Mucosa of rectum (tissue), 2 donors: ENCODE measurements around the gene C4orf50.

Experiments
- H3K27ac ChIP-seq, 2 donors: one replicate each; pipeline ENCODE4 v1.7.0; 2013; ENCODE audit warnings: inconsistent platforms in 2 of 2, low read depth in 2 of 2, low read length in 2 of 2
- H3K27me3 ChIP-seq, 2 donors: one replicate each; pipeline ENCODE4 v1.7.0; 2013; ENCODE audit warnings: low read length in 2 of 2; ENCODE audit not compliant: control insufficient read depth in 2 of 2, insufficient read depth in 2 of 2
- H3K36me3 ChIP-seq, 2 donors: one replicate each; pipeline ENCODE4 v1.7.0; 2013; ENCODE audit warnings: low read length in 2 of 2; ENCODE audit not compliant: control insufficient read depth in 2 of 2, insufficient read depth in 2 of 2
- H3K4me1 ChIP-seq, 2 donors: one replicate each; pipeline ENCODE4 v1.7.0; 2013; ENCODE audit warnings: low read length in 2 of 2, mild to moderate bottlenecking in 1 of 2; ENCODE audit not compliant: control insufficient read depth in 2 of 2, insufficient read depth in 2 of 2
- H3K4me3 ChIP-seq, 2 donors: one replicate each; pipeline ENCODE4 v1.7.0; 2013; ENCODE audit warnings: low read length in 2 of 2
- H3K9ac ChIP-seq, 2 donors: one replicate each; pipeline ENCODE4 v1.7.0; 2013; ENCODE audit warnings: low read length in 2 of 2, low read depth in 1 of 2, mild to moderate bottlenecking in 1 of 2
- H3K9me3 ChIP-seq, 2 donors: one replicate each; pipeline ENCODE4 v1.7.0; 2013; ENCODE audit warnings: low read length in 2 of 2; ENCODE audit not compliant: control insufficient read depth in 2 of 2
- donor health status: healthy.
- donor health status: Normal muscosa, but diverticular disease.

Gene C4orf50

DNA sequence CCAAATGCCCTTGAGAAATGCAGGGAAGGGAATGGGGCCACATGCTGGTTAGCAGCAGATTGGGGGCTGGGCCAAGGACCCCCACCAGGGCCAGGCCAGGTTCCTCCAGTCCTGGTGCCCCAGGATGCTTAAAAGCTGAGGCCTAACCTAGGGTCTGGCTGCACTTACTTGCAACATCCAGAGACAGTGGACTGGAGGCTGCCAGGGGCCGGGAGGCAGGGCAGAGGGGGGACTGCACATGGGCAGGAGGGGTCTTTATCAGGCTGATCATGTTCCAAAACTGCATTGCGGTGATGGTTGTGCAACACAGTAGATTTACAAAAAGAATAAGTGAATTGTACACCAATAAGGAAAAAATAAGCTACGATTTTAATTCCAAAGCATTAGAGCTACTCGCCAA is 36.8 kb upstream of the C4orf50 start:
- Histone ChIP-seq H3K4me1 (no peaks in the 10 kb centered on the region), H3K9me3 (peaks cover 2 to 16% of the 10 kb centered on the region in 2 donors), H3K9ac (no peak overlapping the region), H3K36me3 (no peaks in the 10 kb centered on the region), H3K27me3 (no peaks in the 10 kb centered on the region), H3K27ac (no peak overlapping the region), H3K4me3 (no peak overlapping the region)

DNA sequence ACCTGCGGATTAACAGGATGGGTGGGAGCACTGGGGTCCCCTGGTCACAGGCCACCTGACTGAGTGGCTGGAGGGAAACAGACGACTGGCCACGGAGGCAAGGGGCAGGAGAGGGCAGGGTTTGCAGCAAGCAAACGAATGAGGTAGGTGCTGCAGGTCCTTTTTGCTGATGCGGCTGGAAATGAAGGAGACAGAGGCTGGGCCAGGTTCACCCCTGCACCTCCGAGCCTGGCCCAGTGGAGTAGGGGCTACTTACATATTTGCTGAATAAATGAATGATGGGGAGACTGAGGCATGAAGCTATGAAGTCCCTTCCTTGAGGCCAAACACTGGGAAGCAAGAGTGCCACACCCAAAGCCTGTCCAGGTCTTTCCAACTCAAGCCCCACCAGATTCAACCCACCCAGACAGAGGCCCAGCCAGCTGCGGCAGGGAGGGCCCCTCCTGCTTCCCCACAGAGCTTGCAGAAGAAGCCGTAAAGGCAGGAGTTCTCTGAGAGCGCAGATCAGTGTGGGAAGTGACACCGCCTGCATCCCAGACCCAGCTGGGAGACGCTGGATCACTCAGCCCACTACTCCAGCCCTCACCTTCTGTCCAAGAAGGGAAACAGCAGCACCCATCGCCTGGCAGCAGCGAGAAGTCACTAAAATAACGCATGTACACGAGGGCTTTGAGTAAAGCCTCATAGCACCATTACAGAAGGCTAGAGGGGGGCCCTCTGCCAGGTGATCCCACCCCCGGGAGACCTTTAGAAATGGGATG is 36.1 kb upstream of the C4orf50 start:
- Histone ChIP-seq H3K9ac (no peak overlapping the region), H3K36me3 (no peaks in the 10 kb centered on the region), H3K9me3 (peaks cover 2 to 15% of the 10 kb centered on the region in 2 donors), H3K4me3 (no peak overlapping the region), H3K4me1 (no peaks in the 10 kb centered on the region), H3K27me3 (no peaks in the 10 kb centered on the region), H3K27ac (no peak overlapping the region)

DNA sequence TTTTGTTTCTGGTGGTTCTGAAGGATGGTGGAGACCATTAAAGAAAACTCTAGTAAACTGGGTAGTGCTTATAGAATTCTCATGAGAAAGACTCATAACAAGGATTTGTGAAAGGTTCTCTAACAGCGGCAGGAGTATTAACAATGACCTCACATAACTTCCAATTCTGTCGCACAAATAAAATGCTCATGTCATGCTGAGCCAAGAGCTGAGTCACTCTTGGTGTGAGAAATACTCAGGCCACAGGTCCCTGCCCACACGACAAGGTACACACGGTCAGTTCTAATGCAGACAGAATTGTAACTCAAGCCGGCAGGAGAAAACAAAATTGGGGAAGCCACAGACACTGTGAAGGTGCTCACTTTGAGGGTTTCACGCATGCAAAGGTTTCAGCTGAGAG is 34.4 kb upstream of the C4orf50 start:
- no peak overlapping the region for H3K27ac ChIP-seq
- peaks cover 0 to 2% of the 10 kb centered on the region in 2 donors for H3K9me3 ChIP-seq
- no peaks in the 10 kb centered on the region for H3K36me3 ChIP-seq
- H3K4me1 ChIP-seq, result no peaks in the 10 kb centered on the region
- no peak overlapping the region for H3K9ac ChIP-seq
- H3K27me3 ChIP-seq, result no peaks in the 10 kb centered on the region
- no peak overlapping the region for H3K4me3 ChIP-seq

DNA sequence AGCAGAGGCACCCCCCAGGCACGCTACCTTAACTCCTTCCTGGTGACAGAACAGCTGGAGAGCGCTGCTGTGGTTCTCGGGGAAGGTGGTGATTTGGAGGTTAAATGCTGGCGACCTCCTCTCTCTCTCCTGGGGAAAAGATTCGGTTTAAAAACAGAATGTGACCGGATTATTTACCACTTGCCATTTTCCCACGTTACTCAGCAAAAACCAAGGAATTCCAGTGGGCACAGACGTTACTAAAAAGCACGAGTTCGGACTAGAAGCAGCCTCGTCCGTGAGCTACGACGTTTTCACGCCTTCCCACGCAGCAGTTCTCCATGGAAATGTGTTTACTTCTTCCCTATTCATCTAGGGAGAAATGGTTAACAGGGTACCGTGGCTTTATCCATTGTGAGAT is 32.3 kb upstream of the C4orf50 start:
- H3K4me3 ChIP-seq, result no peak overlapping the region
- H3K9ac ChIP-seq, result no peak overlapping the region
- H3K36me3 ChIP-seq, result no peaks in the 10 kb centered on the region
- H3K27me3 ChIP-seq, result no peaks in the 10 kb centered on the region
- H3K27ac ChIP-seq, result no peak overlapping the region
- no peaks in the 10 kb centered on the region for H3K9me3 ChIP-seq
- H3K4me1 ChIP-seq, result no peaks in the 10 kb centered on the region

DNA sequence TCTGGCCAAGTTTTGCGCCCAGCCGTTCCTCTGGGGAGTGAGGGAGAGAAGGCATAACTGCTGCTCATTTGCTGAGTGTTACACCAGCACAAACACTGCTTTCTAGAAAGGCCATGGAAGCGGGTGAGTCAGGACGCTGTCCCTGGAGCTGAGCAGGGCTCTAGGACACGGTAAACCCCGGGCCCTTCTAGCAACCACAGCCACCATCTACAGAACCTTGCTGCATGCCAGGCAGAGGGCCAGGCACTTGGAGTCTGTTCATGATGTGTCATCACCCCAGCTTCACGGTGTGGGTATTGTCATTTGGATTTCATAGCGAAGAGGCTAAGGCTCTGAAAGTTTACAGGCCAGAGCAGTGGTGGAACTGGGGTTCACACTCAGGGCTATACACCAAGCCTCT is 31.8 kb upstream of the C4orf50 start:
- H3K27me3 ChIP-seq, result no peaks in the 10 kb centered on the region
- H3K27ac ChIP-seq, result no peak overlapping the region
- no peaks in the 10 kb centered on the region for H3K36me3 ChIP-seq
- H3K9me3 ChIP-seq, result no peaks in the 10 kb centered on the region
- no peaks in the 10 kb centered on the region for H3K4me1 ChIP-seq
- no peak overlapping the region for H3K4me3 ChIP-seq
- H3K9ac ChIP-seq, result no peak overlapping the region

DNA sequence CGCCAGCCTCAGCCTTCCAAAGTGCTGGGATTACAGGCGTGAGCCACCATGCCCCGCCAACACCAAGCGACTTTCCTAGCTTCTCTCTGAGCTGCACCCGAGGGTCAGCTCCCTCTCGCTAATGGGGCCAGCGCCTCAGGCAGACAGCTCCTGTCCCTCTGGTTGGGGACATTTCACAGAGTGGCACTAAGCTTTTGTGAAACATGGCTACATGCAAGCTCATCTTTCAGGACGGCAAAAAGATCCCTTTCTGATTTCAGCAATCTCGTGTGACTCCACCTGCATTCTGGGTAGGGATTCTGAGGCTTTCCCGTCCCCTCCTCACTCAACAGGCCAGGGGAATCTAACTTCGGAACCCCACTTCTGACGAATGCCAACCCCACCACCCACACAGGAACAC is 31.0 kb upstream of the C4orf50 start:
- no peaks in the 10 kb centered on the region for H3K4me1 ChIP-seq
- no peak overlapping the region for H3K4me3 ChIP-seq
- H3K36me3 ChIP-seq, result no peaks in the 10 kb centered on the region
- no peaks in the 10 kb centered on the region for H3K9me3 ChIP-seq
- H3K9ac ChIP-seq, result no peak overlapping the region
- no peaks in the 10 kb centered on the region for H3K27me3 ChIP-seq
- H3K27ac ChIP-seq, result no peak overlapping the region

DNA sequence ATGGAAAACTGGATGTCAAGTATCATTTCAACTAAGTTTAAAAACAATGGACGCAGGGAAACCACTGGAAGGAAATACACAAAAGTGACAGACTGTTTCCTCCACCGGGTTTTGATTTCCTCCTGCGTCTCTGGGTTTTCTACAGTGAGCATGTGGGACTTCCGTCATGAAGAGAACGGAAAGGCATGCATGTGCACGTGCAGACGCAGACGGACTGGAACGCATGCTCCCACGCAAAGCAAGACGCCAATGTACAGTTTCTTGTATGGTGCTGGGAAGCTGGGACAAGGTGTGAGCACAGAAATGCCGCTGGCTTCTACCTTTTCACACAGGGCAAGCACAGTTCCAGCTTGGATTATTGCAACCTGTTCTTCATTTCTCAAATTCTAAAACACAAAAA is 30.3 kb upstream of the C4orf50 start:
- Histone ChIP-seq H3K9me3 (no peaks in the 10 kb centered on the region), H3K27me3 (no peaks in the 10 kb centered on the region), H3K4me3 (no peak overlapping the region), H3K36me3 (no peaks in the 10 kb centered on the region), H3K9ac (no peak overlapping the region), H3K27ac (no peak overlapping the region), H3K4me1 (no peaks in the 10 kb centered on the region)

DNA sequence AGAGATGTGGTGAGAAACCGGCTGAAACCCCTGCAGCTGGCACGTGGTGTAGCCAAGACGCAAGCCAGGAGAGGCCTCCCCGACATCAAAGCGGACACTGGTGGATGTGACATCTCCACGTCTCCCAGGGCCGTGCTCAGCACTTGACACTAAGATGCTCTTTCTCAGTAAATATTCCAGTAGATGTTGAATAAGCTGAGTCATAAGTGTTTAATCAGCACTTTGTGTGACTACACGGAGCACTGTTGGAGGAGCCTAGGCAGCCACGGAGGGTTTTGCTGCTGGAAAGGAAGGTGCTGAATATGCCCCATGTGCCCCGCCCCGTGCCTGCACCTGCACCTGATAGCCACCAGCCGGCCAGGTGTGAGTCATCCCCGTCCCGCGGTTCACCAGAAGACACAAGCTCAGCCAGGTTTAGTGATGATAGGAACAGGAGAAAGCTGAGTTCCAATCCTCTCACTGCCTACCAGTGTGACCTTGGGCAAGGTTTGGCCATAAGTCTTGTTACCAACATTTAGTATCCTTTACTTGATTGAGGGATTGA is 29.0 kb upstream of the C4orf50 start:
- Histone ChIP-seq H3K9me3 (no peaks in the 10 kb centered on the region), H3K4me3 (no peak overlapping the region), H3K27me3 (no peaks in the 10 kb centered on the region), H3K36me3 (no peaks in the 10 kb centered on the region), H3K9ac (no peak overlapping the region), H3K27ac (no peak overlapping the region), H3K4me1 (no peaks in the 10 kb centered on the region)

DNA sequence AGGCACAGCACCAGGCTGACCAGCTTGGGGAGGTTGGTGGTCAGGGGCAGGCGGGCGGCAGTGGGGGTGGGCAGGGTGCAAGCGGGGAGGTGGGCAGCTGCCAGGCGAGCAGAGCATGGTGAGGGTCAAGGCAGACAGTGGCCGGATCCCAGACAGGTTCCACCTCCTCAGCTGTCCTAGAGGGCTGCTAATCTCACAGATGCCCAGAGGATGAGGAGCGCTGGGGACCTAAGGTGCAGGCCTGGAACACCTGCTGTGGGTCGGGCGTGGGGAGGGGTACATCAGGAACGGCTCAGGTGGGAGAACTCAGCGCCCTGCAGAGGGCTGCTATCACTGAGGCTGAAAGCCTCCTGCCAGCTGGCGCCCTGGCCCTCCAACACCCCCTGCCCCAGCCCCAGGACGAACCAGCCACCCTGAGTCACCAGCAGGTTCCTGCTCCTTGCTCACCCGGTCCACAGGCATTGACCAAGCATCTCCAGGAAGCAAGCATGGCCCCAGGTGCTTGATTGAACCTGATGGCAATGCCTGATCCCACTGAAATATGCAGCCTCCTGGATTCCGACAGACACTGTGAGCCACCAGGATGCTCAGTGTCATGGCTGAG is 28.4 kb upstream of the C4orf50 start:
- H3K27me3 ChIP-seq, result no peaks in the 10 kb centered on the region
- H3K9me3 ChIP-seq, result no peaks in the 10 kb centered on the region
- no peak overlapping the region for H3K9ac ChIP-seq
- no peak overlapping the region for H3K27ac ChIP-seq
- no peaks in the 10 kb centered on the region for H3K36me3 ChIP-seq
- H3K4me1 ChIP-seq, result no peaks in the 10 kb centered on the region
- H3K4me3 ChIP-seq, result no peak overlapping the region

DNA sequence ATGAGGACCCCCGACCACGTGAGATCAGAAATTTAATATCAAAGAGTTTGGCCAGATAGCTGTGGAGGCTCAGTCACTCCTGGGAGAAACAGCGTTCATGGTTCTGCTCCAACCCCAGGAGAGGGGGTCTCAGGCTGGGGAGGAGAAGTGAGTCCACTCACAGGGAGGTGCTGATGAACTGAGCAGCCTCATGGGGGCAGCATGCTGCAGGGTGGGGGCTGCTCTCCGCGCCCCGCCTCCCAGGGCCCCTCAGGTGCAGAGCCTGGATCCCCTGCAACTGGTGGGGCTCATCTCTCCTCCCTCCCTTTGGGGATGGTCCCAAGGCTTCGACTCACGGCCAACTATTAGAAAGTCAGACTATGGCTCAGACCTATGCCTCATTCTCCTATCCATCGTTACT is 26.6 kb upstream of the C4orf50 start:
- Histone ChIP-seq H3K36me3 (no peaks in the 10 kb centered on the region), H3K9ac (no peak overlapping the region), H3K9me3 (no peaks in the 10 kb centered on the region), H3K4me3 (no peak overlapping the region), H3K27ac (no peak overlapping the region), H3K4me1 (no peaks in the 10 kb centered on the region), H3K27me3 (no peaks in the 10 kb centered on the region)
